B cell (primary cell): ENCODE data around the gene FAM219A. TPM values are rescaled to one million over a fixed set of nuclear protein-coding genes. Genes with fewer than 3 reads are reported as not detected.
"Not testable (repeated sequence)": the region's sequence is repeated elsewhere in the genome, so short reads cannot be mapped to it uniquely, and the experiment has no call there.

ENCODE experiments used
- ATAC-seq: fragments of 200-7000 bp; cut with Tn5 transposase; one replicate; pipeline ENCODE4 v1.10.0; 2021; ENCODE audit warnings: low read depth, mild to moderate bottlenecking, moderate number of reproducible peaks, moderate library complexity
- CTCF ChIA-PET: fragments of 350-600 bp; sonication (Branson Sonifier 250); formaldehyde crosslinking; loops from one replicate; lab custom pipeline; 2021; ENCODE audit warnings: antibody characterized with exemption, inconsistent platforms; lab: Charles Lee
- POLR2A ChIA-PET: fragments of 350-600 bp; sonication (Branson Sonifier 250); formaldehyde crosslinking; loops from one replicate; lab custom pipeline; 2021; ENCODE audit warnings: antibody characterized with exemption; lab: Charles Lee
- DNase-seq: peaks from one replicate; pipeline ENCODE4 v3.0.0; 2013
- H2AFZ ChIP-seq: 2 replicates; pipeline ENCODE4 v1.6.1; 2012; ENCODE audit warnings: mild to moderate bottlenecking, low read depth, low read length; ENCODE audit not compliant: insufficient read depth, poor library complexity, severe bottlenecking
- H3K27ac ChIP-seq, 2 donors: 1 replicate in 1 of 2; 2 replicates in 1 of 2; pipeline ENCODE4 v1.5.1; 2012 to 2013; ENCODE audit warnings: low read length in 2 of 2, mild to moderate bottlenecking in 2 of 2, moderate library complexity in 1 of 2
- H3K27me3 ChIP-seq, 4 experiments: fragments of 200-600 bp in 1 of 4; sonication (generic) in 1 of 4; replicated peaks in 1 of 4; 1 replicate in 2 of 4; 2 replicates in 2 of 4; pipeline versions ENCODE4 v1.6.1 to v1.7.0; 2013 to 2016; ENCODE audit warnings: low read length in 3 of 4, mild to moderate bottlenecking in 2 of 4, mixed read lengths in 1 of 4, moderate library complexity in 1 of 4; ENCODE audit not compliant: insufficient read depth in 4 of 4, control insufficient read depth in 3 of 4; ENCODE audit errors: control extremely low read depth in 1 of 4
- H3K36me3 ChIP-seq, 2 experiments: replicated peaks in 1 of 2; 1 replicate in 1 of 2; 2 replicates in 1 of 2; pipeline versions ENCODE4 v1.6.1 to v1.7.1; 2013; ENCODE audit warnings: low read length in 1 of 2; ENCODE audit not compliant: insufficient read depth in 2 of 2, control insufficient read depth in 1 of 2; ENCODE audit errors: control extremely low read depth in 1 of 2, extremely low read depth in 1 of 2
- H3K4me1 ChIP-seq, 2 donors: fragments of 200-600 bp in 1 of 2; sonication (generic) in 1 of 2; 1 replicate in 1 of 2; 2 replicates in 1 of 2; pipeline versions ENCODE4 v1.5.1 to v1.6.1; 2013 to 2017; ENCODE audit warnings: low read length in 2 of 2; ENCODE audit not compliant: control insufficient read depth in 2 of 2, insufficient read depth in 2 of 2
- H3K4me2 ChIP-seq: replicated peaks from 2 replicates; pipeline ENCODE3; 2012; ENCODE audit warnings: mild to moderate bottlenecking, low read depth, low read length; ENCODE audit not compliant: poor library complexity, severe bottlenecking
- H3K4me3 ChIP-seq, 5 experiments: fragments of 200-600 bp in 1 of 5; sonication (generic) in 1 of 5; 1 replicate in 3 of 5; 2 replicates in 2 of 5; pipeline versions ENCODE4 v1.5.1 to v1.7.0; 2011 to 2016; ENCODE audit warnings: low read length in 4 of 5, mild to moderate bottlenecking in 4 of 5, low read depth in 2 of 5, control low read depth in 1 of 5, moderate library complexity in 1 of 5; ENCODE audit not compliant: insufficient read depth in 1 of 5; ENCODE audit errors: control extremely low read depth in 1 of 5, extremely low read depth in 1 of 5
- H3K79me2 ChIP-seq: fragments of 200-600 bp; sonication (generic); one replicate; pipeline ENCODE4 v1.6.0; 2016; ENCODE audit warnings: low read length; ENCODE audit not compliant: control insufficient read depth, insufficient read depth
- H3K9ac ChIP-seq: fragments of 200-600 bp; sonication (generic); 2 replicates; pipeline ENCODE4 v1.6.1; 2017; ENCODE audit warnings: mild to moderate bottlenecking, low read length, moderate library complexity
- H3K9me3 ChIP-seq, 3 donors: one replicate each; pipeline versions ENCODE4 v1.6.1 to v1.7.1; 2013; ENCODE audit warnings: low read length in 2 of 3; ENCODE audit not compliant: control insufficient read depth in 2 of 3, insufficient read depth in 1 of 3; ENCODE audit errors: control extremely low read depth in 1 of 3
- H4K20me1 ChIP-seq: 2 replicates; pipeline ENCODE4 v1.6.0; 2012; ENCODE audit warnings: mild to moderate bottlenecking, low read length; ENCODE audit not compliant: insufficient read depth, control insufficient read depth, poor library complexity, severe bottlenecking
- H3K27ac Mint-ChIP-seq: one replicate; pipeline ENCODE4 v1.8.0; 2021; ENCODE audit warnings: mixed read lengths
- H3K27me3 Mint-ChIP-seq: one replicate; pipeline ENCODE4 v1.8.0; 2021; ENCODE audit warnings: mixed read lengths
- H3K4me1 Mint-ChIP-seq: one replicate; pipeline ENCODE4 v1.8.0; 2021; ENCODE audit warnings: mixed read lengths
- H3K4me3 Mint-ChIP-seq: one replicate; pipeline ENCODE4 v1.8.0; 2021; ENCODE audit warnings: mixed read lengths
- H3K9me3 Mint-ChIP-seq: one replicate; pipeline ENCODE4 v1.8.0; 2022; ENCODE audit warnings: mixed read lengths; ENCODE audit not compliant: insufficient read depth
- CTCF ChIP-seq: fragments of 200-600 bp; IDR thresholded peaks from one replicate; pipeline ENCODE4 v1.8.0; 2022; ENCODE audit warnings: antibody characterized with exemption, mild to moderate bottlenecking
- EZH2 ChIP-seq: IDR thresholded peaks from 2 replicates; pipeline ENCODE4 v1.6.1; 2012; ENCODE audit warnings: borderline replicate concordance, low read depth, mild to moderate bottlenecking, moderate library complexity, low read length; ENCODE audit not compliant: insufficient read depth, poor library complexity, severe bottlenecking
- WGBS: methylation state at CpG from one replicate; pipeline ENCODE4 v1.1.5; 2013; ENCODE audit warnings: missing lambda C conversion rate; ENCODE audit not compliant: insufficient coverage; 5-methylcytosine and 5-hydroxymethylcytosine counted together
- intact Hi-C: fragments of 100-400 bp; cut with micrococcal nuclease; formaldehyde crosslinking; loops from one replicate; pipeline ENCODE4 v1.10.0; 2022
- polyA plus RNA-seq: library from polyadenylated mRNA; depleted of rRNA; stranded (reverse); fragments of >200 nt; gene quantifications from 2 replicates; pipeline ENCODE4 v1.2.3, GENCODE V29; 2012
- total RNA-seq, 2 donors: library from RNA; stranded (reverse); fragments of 120-200 nt in 1 of 2; gene quantifications; 1 replicate in 1 of 2; 2 replicates in 1 of 2; pipeline versions ENCODE4 v1.2.3 to v1.2.4, GENCODE V29; 2013 to 2022

Gene FAM219A
- total and polyA plus RNA-seq, 2 donors (not counting 1 experiment from before 2014, with no cell fraction given) = 12.9 to 17.3 TPM

- no CpG with 5 or more reads among the region's 1 CpG for WGBS
These were observed 15.6 kb downstream of the FAM219A start for GRCh38 chr9:34442770-34443169.

GRCh38 chr9:34440017-34440416, 18.4 kb downstream of the FAM219A start:
- peaks cover 5% of the 10 kb centered on the region for H4K20me1 ChIP-seq
- H3K36me3 ChIP-seq = no peaks in the 10 kb centered on the region
- Mint-ChIP-seq H3K4me1 (no peaks in the 10 kb centered on the region), H3K9me3 (no peaks in the 10 kb centered on the region), H3K4me3 (no peak overlapping the region), H3K27ac (no peak overlapping the region), H3K27me3 (no peaks in the 10 kb centered on the region)
- no peaks in the 10 kb centered on the region for H3K79me2 ChIP-seq
- intact Hi-C loops = no loop called here
- no peak for TF ChIP-seq EZH2
- no peak for TF ChIP-seq CTCF
- ChIA-PET POLR2A (no interaction called here), CTCF (interaction anchor here (0.8 to 3.4 kb wide), 5 partner anchors 12 to 164 kb away, joined by 3 to 37 read pairs (median 8); no protein-coding TSS in a partner anchor)
- H3K9me3 ChIP-seq = no peaks in the 10 kb centered on the region
- no peaks in the 10 kb centered on the region for H3K27me3 ChIP-seq
- H3K4me2 ChIP-seq = no peak overlapping the region
- no peak overlapping the region for H3K9ac ChIP-seq
- H3K4me1 ChIP-seq = no peaks in the 10 kb centered on the region
- no peak overlapping the region for H3K4me3 ChIP-seq
- ATAC-seq = no peak
- no peak overlapping the region for H3K27ac ChIP-seq
- no peak for DNase-seq
- H2AFZ ChIP-seq = no peak overlapping the region

More at GRCh38 chr9:34442770-34443169, 15.6 kb downstream of the FAM219A start:
- H3K9me3 Mint-ChIP-seq = no peaks in the 10 kb centered on the region
- DNase-seq = no peak
- CTCF ChIA-PET = interaction anchor here (1.0 kb wide), 1 partner anchor 12 kb away, joined by 5 read pairs; no protein-coding TSS in a partner anchor
- H3K27me3 ChIP-seq = no peaks in the 10 kb centered on the region
- H3K4me1 ChIP-seq = no peaks in the 10 kb centered on the region
- H3K27ac Mint-ChIP-seq = no peak overlapping the region
- no peak overlapping the region for H3K4me3 ChIP-seq
- H3K27me3 Mint-ChIP-seq = no peaks in the 10 kb centered on the region
- H3K4me2 ChIP-seq = no peak overlapping the region
- H2AFZ ChIP-seq = no peak overlapping the region
- H3K4me3 Mint-ChIP-seq = no peak overlapping the region
- no peak overlapping the region for H3K27ac ChIP-seq
- H3K79me2 ChIP-seq = no peaks in the 10 kb centered on the region
- no peak overlapping the region for H3K9ac ChIP-seq
- no peak for TF ChIP-seq CTCF
- no peak for TF ChIP-seq EZH2
- intact Hi-C loops = no loop called here
- POLR2A ChIA-PET = no interaction called here
- ATAC-seq = no peak
- no peaks in the 10 kb centered on the region for H3K36me3 ChIP-seq
- no peaks in the 10 kb centered on the region for H3K9me3 ChIP-seq
- H3K4me1 Mint-ChIP-seq = no peaks in the 10 kb centered on the region
- no peaks in the 10 kb centered on the region for H4K20me1 ChIP-seq

GRCh38 chr9:34438465-34438864, 19.9 kb downstream of the FAM219A start:
- H3K36me3 ChIP-seq, intact Hi-C loops, DNase-seq, H4K20me1 ChIP-seq, H3K4me1 ChIP-seq, H3K4me3 Mint-ChIP-seq, POLR2A ChIA-PET, H3K4me3 ChIP-seq, H3K27ac Mint-ChIP-seq, H3K27me3 Mint-ChIP-seq, H3K9me3 ChIP-seq, ATAC-seq, H2AFZ ChIP-seq, H3K27ac ChIP-seq, H3K79me2 ChIP-seq, H3K9ac ChIP-seq, H3K4me1 Mint-ChIP-seq, H3K9me3 Mint-ChIP-seq, H3K4me2 ChIP-seq, H3K27me3 ChIP-seq: not testable (repeated sequence)
- CTCF ChIA-PET = interaction anchor here (0.7 to 3.7 kb wide), 9 partner anchors 10 to 196 kb away, joined by 3 to 37 read pairs (median 8); no protein-coding TSS in a partner anchor
- 100% methylated on average over 1 of the region's 4 CpGs for WGBS
